NCI-H1417 treated with DMSO at 0.1 percent for 48 hours (cell line): ENCODE data around the gene IGF1R.

ENCODE experiments used
- DNase-seq: peaks from one replicate; lab custom pipeline; 2025; lab: John Stamatoyannopoulos, UW

The IGF1R gene

DNA sequence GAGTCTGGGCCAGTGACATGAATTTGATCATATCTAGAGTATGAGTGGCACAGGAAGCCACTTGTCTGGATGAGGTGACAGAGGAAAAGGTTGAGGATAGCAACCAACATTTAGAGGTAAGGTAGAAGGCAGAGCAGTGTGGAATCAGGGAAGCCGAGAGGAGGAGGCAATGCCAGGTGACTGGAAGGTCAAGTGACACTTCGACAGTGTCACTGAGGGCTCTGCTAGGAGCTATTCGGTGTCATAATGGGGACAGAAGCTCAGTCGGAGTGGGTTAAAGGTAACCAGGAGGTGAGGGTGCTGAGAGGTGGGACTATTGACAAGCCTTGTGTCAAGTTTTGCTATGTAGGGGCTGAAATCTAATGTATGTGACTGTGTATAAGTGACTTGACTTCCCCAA lies 56.7 kb downstream of the IGF1R start:
- DNase-seq: no peak

DNA sequence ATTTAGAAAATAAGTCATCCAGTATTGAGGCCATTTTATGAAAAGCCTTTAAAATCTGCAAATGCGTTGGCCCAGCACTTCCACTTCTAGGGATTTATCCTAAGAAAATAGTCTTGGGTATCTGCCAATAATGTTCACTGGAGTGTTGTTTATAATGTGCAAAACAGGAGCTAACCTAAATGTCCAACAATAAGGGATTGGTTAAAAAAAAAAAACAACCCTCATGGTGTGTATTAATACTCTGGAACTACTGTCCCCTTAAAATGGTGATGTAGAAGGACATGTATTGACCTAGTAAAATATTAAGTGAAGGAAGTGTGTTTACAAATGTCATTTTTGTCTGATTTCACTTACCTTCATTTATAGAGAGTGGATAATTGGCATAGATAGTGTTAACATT lies 58.0 kb downstream of the IGF1R start:
- DNase-seq: no peak

DNA sequence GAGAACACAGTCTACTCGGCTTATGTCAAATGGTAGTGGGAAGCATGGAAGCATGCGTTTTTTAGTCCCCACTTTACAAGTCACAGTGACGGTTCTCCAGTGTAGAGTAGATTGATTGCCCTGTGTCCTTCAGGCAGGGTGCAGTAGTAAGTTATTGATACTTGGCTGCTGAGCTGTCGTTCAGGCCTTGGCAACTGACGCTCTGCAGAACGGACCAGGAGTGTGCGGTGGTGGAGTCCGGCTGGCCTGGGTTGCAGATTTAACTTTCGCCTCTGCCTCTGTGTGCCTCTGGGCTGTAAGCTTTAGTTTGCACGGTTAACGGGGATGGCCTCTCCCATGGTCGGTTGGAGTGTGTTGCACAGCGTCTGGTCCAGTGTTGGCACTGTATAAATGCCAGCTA lies 58.6 kb downstream of the IGF1R start:
- DNase-seq: no peak

DNA sequence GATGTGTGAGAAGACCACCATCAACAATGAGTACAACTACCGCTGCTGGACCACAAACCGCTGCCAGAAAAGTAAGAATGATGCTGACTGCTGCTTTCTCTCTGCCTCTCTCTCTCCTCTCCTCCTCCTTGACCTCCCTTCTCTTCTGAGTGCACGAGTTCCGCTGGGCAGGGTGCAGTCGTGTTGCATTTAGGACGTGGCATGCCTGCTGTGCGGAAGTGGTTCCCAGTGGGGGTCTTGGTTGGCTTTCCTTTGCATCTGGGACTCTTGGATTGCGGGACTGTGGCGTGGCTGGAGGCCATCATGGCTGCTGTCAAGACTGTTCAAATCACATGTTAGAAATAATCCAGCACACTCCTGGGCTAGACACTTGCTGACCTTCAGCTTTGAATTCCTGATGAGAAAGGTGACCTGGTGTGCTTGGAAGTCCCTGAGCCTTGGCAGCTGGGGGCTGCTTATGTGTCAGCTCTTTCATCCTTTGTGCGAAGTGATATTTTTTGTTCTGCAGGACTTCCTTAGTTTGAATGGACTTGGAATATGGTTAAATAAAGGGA lies 59.8 kb downstream of the IGF1R start:
- DNase-seq: no peak

DNA sequence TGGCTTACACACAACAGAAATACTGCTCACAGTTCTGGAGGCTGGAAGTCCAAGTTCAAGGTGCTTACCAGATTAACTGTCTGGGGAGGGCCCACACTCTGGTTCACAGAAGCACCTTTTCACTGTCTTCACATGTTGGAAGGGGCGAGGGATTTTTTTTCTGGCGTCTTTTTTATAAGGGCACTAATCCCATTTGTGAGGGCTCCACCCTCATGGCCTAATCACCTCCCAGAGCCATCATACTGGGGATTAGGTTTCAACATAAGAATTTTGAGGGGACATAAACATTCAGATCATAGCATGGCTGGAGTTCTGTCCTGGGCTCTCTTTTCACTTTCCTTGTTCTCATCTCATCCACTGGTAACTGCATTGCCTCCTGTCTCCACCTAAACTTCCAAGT lies 63.5 kb downstream of the IGF1R start:
- DNase-seq: no peak

DNA sequence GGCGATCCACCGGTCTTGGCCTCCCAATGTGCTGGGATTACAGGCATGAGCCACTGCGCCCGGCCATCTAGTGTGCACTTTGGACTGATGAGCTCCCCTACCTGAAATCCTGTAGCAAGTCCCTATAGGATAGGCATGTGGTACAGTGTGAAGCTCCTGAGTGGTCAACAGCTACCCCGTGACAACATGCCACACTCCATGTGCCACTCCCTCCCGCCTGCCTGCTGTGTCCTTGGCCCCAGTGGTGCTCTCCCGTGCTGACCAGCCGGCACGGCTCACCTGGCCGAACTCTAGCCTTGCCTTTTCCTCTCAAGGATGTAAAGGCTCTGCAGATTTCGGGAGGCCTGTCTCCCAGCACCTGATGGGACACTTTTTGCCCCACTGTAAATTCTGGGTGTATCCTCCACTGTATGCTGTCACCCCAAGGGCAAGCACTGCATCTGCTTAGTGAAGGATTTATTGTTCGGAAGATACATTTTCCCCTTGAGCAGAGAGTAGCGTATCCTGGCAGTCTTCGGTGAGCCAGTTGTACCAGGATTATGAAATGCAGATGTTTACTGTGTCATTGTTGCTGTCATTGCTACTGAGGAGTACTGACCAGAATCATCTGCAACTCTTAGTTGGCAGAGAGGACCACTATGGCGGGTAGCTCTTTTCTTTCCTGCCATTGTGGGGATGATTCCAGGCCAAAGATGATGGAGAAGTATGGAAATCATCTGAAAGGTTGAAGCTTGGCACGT lies 64.7 kb downstream of the IGF1R start:
- DNase-seq: no peak

DNA sequence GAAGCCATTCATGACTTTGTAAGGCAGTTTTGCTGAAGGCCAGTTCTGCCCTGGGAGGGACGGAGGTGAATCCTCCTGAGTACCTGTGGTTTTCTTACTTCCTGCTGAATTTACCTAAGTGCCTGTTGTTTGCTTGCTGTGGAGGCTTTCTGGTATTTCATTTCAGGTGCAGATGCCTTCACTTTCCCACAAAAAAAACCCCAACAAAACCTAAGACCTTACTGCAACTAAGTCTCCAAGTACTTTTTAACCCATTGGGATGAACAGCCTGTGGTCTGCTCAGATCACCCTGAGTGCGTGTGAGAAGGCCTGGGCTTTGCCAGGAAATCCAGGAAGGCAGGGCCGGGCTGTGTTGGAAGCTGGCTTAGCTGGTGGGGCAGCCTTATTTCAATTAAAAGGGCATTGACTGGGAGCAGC lies 65.3 kb downstream of the IGF1R start:
- no peak for DNase-seq

DNA sequence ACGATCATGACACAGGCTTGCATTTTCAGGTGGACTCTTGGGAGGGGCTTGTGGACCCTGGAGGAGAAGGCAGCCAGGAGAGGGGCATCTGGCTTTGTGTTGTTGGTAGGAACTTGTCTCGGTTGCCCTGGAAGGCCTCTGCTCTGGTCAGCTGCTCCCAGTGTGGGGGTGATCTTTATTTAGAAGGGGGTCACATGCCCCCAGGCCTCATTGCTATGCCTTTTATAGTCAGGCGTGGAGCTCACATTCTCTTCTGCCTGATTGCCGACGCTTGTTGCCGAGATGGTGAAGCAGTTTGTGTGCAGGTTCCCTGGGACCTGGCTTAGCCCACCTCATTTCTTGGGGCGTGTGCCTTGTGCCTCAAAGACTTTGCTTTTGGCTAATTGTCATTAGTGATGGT lies 66.6 kb downstream of the IGF1R start:
- DNase-seq: no peak

DNA sequence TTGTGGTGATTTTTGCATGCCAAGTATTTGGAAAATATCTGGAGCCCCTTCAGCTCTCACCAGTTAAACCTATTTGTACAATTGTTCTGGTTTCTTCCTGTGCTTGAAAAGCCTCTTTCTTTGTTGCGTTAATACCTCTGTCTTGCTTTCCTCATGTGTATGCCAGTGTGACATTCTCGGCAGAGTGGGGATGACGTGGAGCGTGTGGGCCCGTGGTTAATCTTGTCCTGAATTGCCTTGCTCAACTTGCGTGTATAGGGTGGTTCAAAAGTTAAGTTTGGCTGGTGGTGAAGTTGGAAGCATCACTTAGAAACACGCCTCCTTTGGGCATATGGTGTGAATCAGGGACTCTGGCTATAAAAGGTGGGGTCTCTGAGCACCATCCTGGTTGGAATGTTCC lies 67.1 kb downstream of the IGF1R start:
- no peak for DNase-seq

DNA sequence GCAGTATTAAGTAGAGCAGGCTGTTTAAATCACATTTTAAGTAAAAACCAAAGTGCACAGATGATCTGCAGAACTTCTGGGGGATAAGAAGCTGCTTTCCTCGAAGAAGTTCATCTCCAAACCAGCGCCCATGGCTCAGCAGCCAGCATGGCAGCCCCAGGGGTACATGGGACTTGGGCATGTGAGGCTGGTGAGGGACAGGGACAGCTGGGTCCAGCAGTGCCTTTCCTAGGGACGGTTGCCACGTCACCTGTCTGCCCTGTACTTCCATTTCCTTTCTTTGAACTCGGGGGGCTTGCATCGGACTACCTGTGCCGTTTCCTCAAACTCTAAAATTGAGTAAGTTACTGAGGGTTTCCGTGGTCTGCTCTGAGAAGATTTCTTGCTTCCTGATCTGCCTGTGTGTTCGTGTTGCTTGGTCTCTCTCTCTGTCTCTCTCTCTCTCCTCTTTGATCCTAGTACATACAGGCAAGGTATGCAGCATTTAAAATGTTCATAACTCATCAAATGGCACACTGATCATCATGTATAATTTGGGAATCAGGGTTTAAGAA lies 67.6 kb downstream of the IGF1R start:
- DNase-seq: no peak

DNA sequence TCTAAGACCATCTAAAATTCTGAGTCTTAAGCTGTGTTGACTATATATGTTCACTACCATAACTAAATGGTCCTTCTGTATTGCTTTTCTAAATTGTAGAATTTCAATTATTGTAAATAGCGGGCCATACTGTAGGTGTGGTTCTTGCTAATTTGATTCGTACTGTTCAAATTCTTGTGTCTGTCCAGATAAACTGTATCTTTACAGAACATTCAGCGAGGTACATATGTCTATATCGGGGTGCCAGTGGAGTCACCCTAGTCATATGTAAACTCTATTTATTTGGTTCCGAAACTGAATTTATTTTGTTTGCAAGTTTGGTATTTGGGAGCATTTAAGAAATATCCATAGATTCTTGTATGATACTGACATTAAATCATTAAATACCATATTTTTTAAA lies 69.0 kb downstream of the IGF1R start:
- no peak for DNase-seq

DNA sequence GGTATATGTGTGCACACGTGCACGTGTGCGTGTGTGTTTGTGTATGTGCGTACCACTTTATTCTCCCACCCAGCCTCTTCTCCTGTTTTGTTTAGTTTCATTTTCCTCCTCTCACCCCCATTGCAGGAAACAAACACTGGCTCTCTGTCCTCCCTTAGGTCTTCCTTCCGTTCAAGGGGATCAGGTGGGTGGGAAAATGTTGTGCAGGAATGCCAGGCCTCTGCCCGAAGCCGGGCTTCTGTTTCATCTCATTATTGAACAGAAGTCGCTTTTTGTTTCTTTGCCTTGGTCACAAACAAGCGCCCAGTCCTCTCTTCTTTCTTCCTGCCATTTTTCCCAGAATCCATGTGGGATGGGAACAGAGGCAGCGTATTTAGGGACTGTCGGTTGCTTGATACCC lies 69.6 kb downstream of the IGF1R start:
- DNase-seq: no peak

DNA sequence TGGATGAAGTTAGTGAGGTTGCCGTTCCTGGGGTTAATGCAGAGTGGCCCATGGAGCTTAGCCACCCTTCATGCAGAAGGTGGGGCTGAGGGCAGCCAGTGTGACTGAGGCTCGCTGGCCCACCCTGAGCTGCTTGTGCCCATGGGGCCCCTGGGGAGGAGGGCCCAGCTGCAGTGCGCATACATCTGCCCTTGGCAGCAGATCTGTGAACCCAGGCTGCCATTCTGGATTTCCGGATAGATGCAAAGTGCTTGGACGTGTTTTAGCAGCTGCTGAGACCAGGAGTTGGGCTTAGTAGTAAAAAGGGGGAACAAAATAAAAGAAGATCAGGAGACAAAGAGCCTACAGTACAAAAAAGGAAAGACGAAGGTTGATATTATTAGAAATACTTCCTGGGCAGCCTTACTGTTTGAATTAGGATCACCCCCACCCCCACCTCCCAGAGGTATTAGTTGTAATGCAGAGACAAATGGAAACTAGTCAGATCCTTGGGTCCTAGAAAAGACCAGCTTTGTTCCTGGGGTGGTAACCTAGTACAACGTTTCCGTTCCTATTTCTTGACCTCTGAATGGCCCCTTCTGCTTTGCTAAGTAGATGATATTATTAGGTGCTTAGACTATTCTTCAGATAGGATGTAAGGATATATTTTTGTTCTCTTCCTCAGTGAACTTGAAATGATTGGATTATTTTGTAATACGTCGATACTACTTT lies 70.2 kb downstream of the IGF1R start:
- DNase-seq: no peak

DNA sequence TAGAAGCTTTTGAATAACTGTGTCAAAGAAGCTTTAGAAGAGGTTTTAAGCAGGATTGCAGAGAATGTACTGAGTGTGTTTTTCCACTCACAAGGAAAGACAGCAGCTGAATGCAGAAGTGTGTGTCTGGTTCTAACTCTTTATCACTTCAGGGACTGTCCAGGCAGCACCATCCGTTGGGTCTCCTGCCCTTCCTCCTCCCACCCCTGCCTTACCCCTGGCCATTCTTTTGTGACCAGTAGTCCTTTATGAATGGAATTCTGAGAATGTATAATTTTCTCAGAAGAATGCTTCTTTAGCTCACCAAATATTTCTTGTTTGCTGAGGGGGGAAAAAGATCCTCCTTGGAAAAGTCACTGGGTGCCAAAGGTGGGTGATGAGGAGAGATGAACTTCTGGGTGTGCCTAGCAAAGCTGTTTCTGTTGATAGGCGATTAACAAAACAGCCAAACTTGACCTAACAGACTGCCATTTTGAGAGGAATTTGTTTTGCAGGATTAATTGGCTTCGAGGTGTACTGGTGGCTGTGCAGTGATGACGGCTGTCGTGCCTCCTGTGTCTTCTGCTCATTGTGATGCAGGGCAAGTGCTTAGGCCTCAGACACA lies 70.9 kb downstream of the IGF1R start:
- no peak for DNase-seq

DNA sequence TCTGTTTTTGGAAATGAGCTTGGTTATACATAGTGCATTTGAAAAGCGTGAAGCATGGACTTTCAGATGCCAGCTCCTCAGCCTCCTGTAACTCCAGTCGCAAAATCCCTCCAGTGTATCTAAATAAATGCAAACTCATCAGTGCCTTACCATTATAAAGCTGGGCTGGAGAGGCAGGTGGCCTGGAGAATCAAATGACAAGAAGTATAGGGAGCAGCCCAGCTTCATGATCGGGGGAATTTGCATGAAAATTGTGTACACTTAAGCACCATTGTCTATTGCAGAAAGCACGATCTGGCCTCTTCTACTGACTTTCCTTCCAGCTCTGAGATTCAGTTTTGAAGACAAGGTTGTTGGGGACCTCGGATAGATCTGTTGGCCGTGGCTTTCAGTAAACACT lies 71.7 kb downstream of the IGF1R start:
- no peak for DNase-seq

DNA sequence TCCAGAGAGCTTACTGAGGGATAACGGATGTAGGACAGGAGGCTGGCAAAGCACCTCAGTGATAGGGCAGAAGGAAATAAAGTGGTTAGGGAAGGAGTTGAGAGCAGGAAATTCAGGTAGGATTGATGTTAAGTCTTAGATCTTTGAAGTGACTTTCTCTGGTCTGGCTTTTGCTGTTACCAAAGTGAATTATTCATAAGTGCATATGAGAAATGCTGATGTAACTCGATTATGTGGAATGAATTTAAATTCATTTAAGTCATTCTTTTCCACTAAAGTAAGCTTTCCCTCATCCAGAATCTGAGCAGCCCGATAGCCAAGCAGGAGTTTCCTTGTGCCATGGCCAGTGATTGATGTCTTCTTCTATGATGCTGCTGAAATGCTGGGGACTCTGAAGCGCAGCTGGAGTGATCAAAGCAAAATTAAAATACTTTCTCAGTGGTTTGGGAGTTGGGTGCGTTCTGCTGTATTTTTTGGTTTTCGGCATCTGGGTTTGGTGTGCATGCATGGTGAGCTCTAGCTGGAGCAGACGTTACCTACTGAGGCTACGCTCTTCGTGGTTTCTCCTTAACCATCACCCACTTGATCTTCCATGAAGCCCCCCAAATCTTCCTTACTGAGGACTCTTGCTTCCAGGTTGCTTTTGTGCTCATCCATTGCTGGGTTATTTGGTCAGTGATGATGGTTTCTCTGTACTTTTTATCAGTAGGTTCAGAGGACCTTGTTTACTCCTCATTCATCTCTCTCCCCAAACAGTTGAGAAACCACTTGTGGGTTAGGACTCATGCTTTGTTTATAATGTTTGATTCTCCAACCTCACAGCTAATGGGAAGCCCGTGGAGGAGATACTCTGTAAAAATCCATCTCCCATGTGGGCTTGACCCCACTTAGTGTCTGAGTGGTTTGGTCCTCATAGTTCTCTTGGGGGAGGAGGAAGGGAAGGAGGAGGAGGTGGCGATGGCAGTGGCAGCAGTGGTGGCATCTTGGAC lies 72.5 kb downstream of the IGF1R start:
- no peak for DNase-seq

DNA sequence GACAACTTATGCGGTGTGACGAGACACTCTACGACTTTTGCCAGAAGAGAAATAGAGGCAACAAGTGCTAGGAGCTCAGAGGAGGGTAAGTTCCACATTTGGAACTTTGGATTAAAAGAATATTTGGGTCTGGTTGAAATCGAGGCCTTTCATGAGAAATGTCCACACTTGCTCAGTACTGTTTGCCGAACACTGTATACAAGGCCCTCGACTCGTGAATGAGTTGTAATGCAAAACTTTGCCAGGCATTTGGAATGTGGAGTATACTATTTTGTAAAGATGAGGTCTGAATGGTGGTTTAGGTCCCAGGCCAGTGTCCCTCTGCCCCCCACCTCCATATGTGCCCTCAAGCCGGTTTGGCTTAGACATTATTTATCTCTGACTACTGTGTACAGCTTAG lies 73.9 kb downstream of the IGF1R start:
- no peak for DNase-seq

DNA sequence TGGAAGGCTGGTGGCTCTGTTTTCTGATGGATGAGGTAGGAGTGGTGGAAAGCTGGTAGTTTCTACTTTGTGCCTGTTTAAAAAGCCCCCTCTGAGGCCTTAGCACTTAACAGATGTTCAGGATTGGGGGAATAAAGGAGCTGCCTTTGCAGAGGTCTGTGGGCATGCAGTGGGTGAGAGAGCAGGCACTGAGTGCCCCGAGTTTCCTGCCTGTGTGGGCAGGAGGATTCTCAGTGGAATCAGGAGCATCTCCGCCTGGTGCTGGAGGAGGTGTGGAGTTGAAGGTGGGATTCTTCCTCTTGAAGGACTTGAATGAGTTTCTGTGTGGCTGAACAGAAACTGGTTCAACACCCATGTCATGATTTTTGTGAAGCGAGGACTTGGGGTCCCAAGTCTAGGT lies 74.3 kb downstream of the IGF1R start:
- DNase-seq: no peak

DNA sequence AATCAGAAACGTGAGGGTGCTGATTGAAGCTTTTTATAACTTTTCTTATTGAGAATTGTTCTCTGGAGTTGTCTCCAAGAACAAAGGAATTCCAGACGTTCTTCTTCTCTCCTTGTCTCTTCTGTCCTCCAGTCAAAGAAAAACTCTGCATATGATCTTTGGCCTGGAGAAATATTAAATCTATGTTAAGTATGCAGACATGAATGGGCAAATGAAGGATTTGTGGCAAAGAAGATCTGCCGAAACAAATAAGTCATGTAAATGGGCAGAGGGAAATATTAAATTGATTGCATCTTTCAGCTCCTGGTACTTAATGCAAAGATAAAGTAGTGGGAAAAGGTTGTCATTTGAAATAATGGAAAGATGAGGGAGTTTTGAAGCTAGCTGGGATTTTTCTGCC lies 74.9 kb downstream of the IGF1R start:
- DNase-seq: no peak

DNA sequence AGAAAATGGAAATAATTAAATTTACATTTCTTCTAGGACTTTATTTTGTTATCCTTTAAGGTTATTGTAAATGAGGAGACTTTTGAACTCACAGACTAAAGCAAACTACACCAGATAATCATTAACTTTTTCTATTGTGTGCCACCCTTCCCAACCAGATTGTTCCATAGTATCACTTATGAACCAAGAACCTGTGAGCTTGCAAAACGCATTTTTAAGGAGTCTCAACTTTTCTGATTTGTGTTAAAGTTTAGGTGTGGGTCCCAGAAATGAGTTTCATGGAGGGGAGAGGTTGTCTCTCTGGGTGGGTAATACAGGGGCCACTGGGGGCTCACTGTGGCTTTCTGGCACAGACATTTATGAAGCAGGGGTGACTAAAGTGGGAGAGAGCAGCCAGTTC lies 75.7 kb downstream of the IGF1R start:
- no peak for DNase-seq

DNA sequence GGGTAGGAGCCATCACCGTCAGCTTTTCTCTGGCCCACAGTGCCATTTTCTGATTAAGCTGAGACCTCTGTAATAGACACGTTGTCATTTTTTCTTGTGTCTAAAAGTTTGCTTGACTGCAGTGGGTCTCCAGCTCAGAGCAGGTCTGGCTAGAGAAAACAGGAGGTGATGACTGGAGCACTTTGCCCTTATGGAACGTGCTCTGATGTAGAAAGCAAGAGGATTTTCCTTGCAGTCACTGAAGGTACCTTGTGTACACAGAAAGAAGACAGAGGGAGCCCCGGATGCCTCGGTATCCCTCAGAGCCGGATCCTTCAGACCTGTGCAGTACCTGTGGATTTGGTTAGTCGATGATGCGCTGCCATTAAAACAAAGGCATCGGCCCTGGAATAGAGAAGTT lies 76.2 kb downstream of the IGF1R start:
- DNase-seq: no peak

DNA sequence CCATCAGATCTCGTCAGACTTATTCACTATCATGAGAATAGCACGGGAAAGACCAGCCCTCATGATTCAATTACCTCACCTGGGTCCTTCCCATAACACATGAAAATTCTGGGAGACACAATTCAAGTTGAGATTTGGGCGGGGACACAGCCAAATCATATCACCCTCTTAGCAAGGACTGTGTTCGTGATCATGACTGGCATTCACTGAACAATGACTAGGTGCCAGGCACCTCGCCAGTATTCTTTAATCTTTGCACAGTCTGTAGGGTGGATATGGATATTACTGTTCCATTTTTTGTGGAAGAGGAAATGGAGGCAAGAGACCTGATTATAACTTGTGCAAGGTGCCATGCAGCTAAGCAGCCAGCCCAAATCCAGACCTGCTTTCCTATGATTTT lies 77.5 kb downstream of the IGF1R start:
- DNase-seq: no peak
